Measurements from ENCODE around the gene ZDHHC18.

GRCh38 chr1:26788515-26788785 lies 38.0 kb upstream of the ZDHHC18 start:
- TF ChIP-seq EZH2phosphoT487 (IDR thresholded peaks at IDR 0.05) = no peak
- TF ChIP-seq, protein P1, sequence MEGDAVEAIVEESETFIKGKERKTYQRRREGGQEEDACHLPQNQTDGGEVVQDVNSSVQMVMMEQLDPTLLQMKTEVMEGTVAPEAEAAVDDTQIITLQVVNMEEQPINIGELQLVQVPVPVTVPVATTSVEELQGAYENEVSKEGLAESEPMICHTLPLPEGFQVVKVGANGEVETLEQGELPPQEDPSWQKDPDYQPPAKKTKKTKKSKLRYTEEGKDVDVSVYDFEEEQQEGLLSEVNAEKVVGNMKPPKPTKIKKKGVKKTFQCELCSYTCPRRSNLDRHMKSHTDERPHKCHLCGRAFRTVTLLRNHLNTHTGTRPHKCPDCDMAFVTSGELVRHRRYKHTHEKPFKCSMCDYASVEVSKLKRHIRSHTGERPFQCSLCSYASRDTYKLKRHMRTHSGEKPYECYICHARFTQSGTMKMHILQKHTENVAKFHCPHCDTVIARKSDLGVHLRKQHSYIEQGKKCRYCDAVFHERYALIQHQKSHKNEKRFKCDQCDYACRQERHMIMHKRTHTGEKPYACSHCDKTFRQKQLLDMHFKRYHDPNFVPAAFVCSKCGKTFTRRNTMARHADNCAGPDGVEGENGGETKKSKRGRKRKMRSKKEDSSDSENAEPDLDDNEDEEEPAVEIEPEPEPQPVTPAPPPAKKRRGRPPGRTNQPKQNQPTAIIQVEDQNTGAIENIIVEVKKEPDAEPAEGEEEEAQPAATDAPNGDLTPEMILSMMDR (IDR thresholded peaks at IDR 0.05) = no peak
